Sigmoid colon (tissue), 7 donors: ENCODE data around the gene GTF3C5. TPM values are rescaled to one million over a fixed set of nuclear protein-coding genes. Genes with fewer than 3 reads are reported as not detected.

ENCODE experiments used
- DNase-seq: peaks from one replicate; pipeline ENCODE4 v3.0.0-alpha.2; 2019
- H3K27ac ChIP-seq, 4 donors: fragments of 200-600 bp; sonication (generic); one replicate each; pipeline ENCODE4 v1.5.1; 2016 to 2019; ENCODE audit warnings: mild to moderate bottlenecking in 1 of 4
- H3K27me3 ChIP-seq, 3 donors: fragments of 200-600 bp; sonication (generic); one replicate each; pipeline ENCODE4 v1.5.1; 2019; ENCODE audit warnings: mild to moderate bottlenecking in 1 of 3
- H3K36me3 ChIP-seq, 4 donors: fragments of 200-600 bp; sonication (generic); one replicate each; pipeline ENCODE4 v1.5.1; 2016 to 2019
- H3K4me1 ChIP-seq, 4 donors: fragments of 200-600 bp; sonication (generic); one replicate each; pipeline ENCODE4 v1.5.1; 2017 to 2019
- H3K4me3 ChIP-seq, 4 donors: fragments of 200-600 bp; sonication (generic); one replicate each; pipeline ENCODE4 v1.5.1; 2017 to 2019; ENCODE audit warnings: mild to moderate bottlenecking in 2 of 4, moderate library complexity in 1 of 4
- H3K9me3 ChIP-seq, 4 donors: fragments of 200-600 bp in 3 of 4; sonication (generic) in 3 of 4; one replicate each; pipeline versions ENCODE4 v1.5.1 to v1.6.1; 2013 to 2019
- CTCF ChIP-seq, 4 experiments: fragments of 450-650 bp in 3 of 4; fragments of 200-600 bp in 1 of 4; IDR thresholded peaks; one replicate each; pipeline ENCODE4 v1.5.1; 2016 to 2019; ENCODE audit warnings: antibody characterized with exemption in 4 of 4, mild to moderate bottlenecking in 3 of 4, moderate library complexity in 2 of 4
- EP300 ChIP-seq, 4 donors: sonication (generic); formaldehyde crosslinking; IDR thresholded peaks; one replicate each; pipeline ENCODE4 v1.6.1; 2017; ENCODE audit warnings: antibody characterized with exemption in 4 of 4
- POLR2A ChIP-seq, 2 donors: fragments of 450-650 bp; IDR thresholded peaks; one replicate each; pipeline ENCODE4 v1.6.1; 2016; ENCODE audit warnings: antibody characterized with exemption in 2 of 2, mild to moderate bottlenecking in 2 of 2, moderate library complexity in 2 of 2
- POLR2AphosphoS5 ChIP-seq, 4 donors: sonication (generic); formaldehyde crosslinking; IDR thresholded peaks; one replicate each; pipeline ENCODE4 v1.6.1; 2017; ENCODE audit warnings: antibody characterized with exemption in 4 of 4
- WGBS, 2 donors: extraction: QIAGEN DNeasy Blood & Tissue Kit; methylation state at CpG; one replicate each; pipeline ENCODE4 v1.1.7; 2013; 5-methylcytosine and 5-hydroxymethylcytosine counted together
- intact Hi-C: fragments of 100-400 bp; cut with DNase I; formaldehyde crosslinking; loops from one replicate; pipeline ENCODE4 v1.15.1; 2023
- polyA plus RNA-seq, 3 donors: library from polyadenylated mRNA; stranded (reverse); fragments of 200-250 nt; gene quantifications; one replicate each; pipeline ENCODE4 v1.2.3, GENCODE V29; 2013
- total RNA-seq, 4 donors: library from RNA; depleted of rRNA; stranded (reverse); fragments of >200 nt; gene quantifications; one replicate each; pipeline ENCODE4 v1.1.0, GENCODE V29; 2016
- donor health status: healthy with polysubstance abuse.
- donor health status: Bipolar disorder and iron deficiency.
- donor health status: healthy.

Gene GTF3C5
- total and polyA plus RNA-seq, 7 donors: 25.8 to 52.7 (median 47.1) TPM

- Histone ChIP-seq H3K36me3 (peaks cover 21 to 99% (median 69%) of the 10 kb centered on the region in 4 donors), H3K27me3 (no peaks in the 10 kb centered on the region), H3K9me3 (no peaks in the 10 kb centered on the region), H3K4me1 (no peaks in the 10 kb centered on the region), H3K27ac (no peak overlapping the region), H3K4me3 (no peak overlapping the region)
- intact Hi-C loops: no loop called here
- WGBS, 2 donors: 78 to 86% methylated on average over 6 of the region's 6 CpGs
- DNase-seq: no peak
- no peak for TF ChIP-seq POLR2A (IDR thresholded peaks at IDR 0.05)
- no peak for TF ChIP-seq CTCF (IDR thresholded peaks at IDR 0.05)
- no peak for TF ChIP-seq POLR2AphosphoS5 (IDR thresholded peaks at IDR 0.05)
- no peak for TF ChIP-seq EP300 (IDR thresholded peaks at IDR 0.05)
These were observed 19.3 kb downstream of the GTF3C5 start for GRCh38 chr9:133050142-133050541.

GRCh38 chr9:133050781-133051180, 20.0 kb downstream of the GTF3C5 start:
- H3K9me3 ChIP-seq: no peaks in the 10 kb centered on the region
- intact Hi-C loops: no loop called here
- WGBS, 2 donors: 18 to 73% methylated on average over 10 of the region's 10 CpGs
- H3K36me3 ChIP-seq: peaks cover 26 to 99% (median 68%) of the 10 kb centered on the region in 4 donors
- TF ChIP-seq CTCF (IDR thresholded peaks at IDR 0.05): no peak
- TF ChIP-seq POLR2AphosphoS5 (IDR thresholded peaks at IDR 0.05): no peak
- TF ChIP-seq EP300 (IDR thresholded peaks at IDR 0.05): no peak
- no peak for TF ChIP-seq POLR2A (IDR thresholded peaks at IDR 0.05)
- H3K27me3 ChIP-seq: no peaks in the 10 kb centered on the region
- no peak overlapping the region for H3K4me3 ChIP-seq
- no peak for DNase-seq
- no peak overlapping the region for H3K27ac ChIP-seq
- H3K4me1 ChIP-seq: no peaks in the 10 kb centered on the region

- Histone ChIP-seq H3K27ac (no peak overlapping the region), H3K27me3 (no peaks in the 10 kb centered on the region), H3K36me3 (peaks cover 26 to 99% (median 69%) of the 10 kb centered on the region in 4 donors), H3K4me3 (no peak overlapping the region), H3K4me1 (no peaks in the 10 kb centered on the region), H3K9me3 (no peaks in the 10 kb centered on the region)
- intact Hi-C loops: no loop called here
- 79 to 94% methylated on average over 20 of the region's 20 CpGs for WGBS, 2 donors
- TF ChIP-seq EP300 (IDR thresholded peaks at IDR 0.05): no peak
- TF ChIP-seq POLR2A (IDR thresholded peaks at IDR 0.05): no peak
- no peak for TF ChIP-seq POLR2AphosphoS5 (IDR thresholded peaks at IDR 0.05)
- TF ChIP-seq CTCF (IDR thresholded peaks at IDR 0.05): no peak
- no peak for DNase-seq
These were observed 20.6 kb downstream of the GTF3C5 start for GRCh38 chr9:133051281-133051900.

- WGBS, 2 donors: 93% methylated on average over 9 of the region's 9 CpGs
- Histone ChIP-seq H3K4me3 (no peak overlapping the region), H3K36me3 (peaks cover 32 to 99% (median 68%) of the 10 kb centered on the region in 4 donors), H3K9me3 (no peaks in the 10 kb centered on the region), H3K4me1 (no peaks in the 10 kb centered on the region), H3K27ac (no peak overlapping the region), H3K27me3 (no peaks in the 10 kb centered on the region)
- intact Hi-C loops: no loop called here
- TF ChIP-seq POLR2A (IDR thresholded peaks at IDR 0.05): no peak
- no peak for TF ChIP-seq CTCF (IDR thresholded peaks at IDR 0.05)
- TF ChIP-seq POLR2AphosphoS5 (IDR thresholded peaks at IDR 0.05): no peak
- TF ChIP-seq EP300 (IDR thresholded peaks at IDR 0.05): no peak
- DNase-seq: no peak
These were observed 21.3 kb downstream of the GTF3C5 start for GRCh38 chr9:133051966-133052539.
